CD4-positive, alpha-beta T cell (primary cell): ENCODE measurements around the gene C11orf42. TPM values are rescaled to one million over a fixed set of nuclear protein-coding genes. Genes with fewer than 3 reads are reported as not detected.

Experiments
- ATAC-seq: fragments of 200-7000 bp; cut with Tn5 transposase; one replicate; pipeline ENCODE4 v1.10.0; 2022; ENCODE audit warnings: mild to moderate bottlenecking; ENCODE audit not compliant: poor library complexity
- CTCF ChIA-PET: fragments of 350-600 bp; sonication (Branson Sonifier 250); formaldehyde crosslinking; loops from one replicate; lab custom pipeline; 2021; ENCODE audit warnings: antibody characterized with exemption, inconsistent platforms; lab: Charles Lee
- POLR2A ChIA-PET: fragments of 350-600 bp; sonication (Branson Sonifier 250); formaldehyde crosslinking; loops from one replicate; lab custom pipeline; 2021; ENCODE audit warnings: antibody characterized with exemption, inconsistent platforms; lab: Charles Lee
- DNase-seq, 14 experiments: peaks; one replicate each; pipeline ENCODE4 v3.0.0-alpha.2; 2013 to 2020; ENCODE audit warnings: mixed read lengths in 2 of 14
- H3K27ac ChIP-seq, 2 donors: one replicate each; pipeline versions ENCODE4 v1.5.1 to v1.7.0; 2013; ENCODE audit warnings: low read length in 2 of 2, low read depth in 1 of 2, mild to moderate bottlenecking in 1 of 2
- H3K27me3 ChIP-seq, 2 experiments: 1 replicate in 1 of 2; 2 replicates in 1 of 2; pipeline versions ENCODE4 v1.6.1 to v1.7.0; 2013; ENCODE audit warnings: low read length in 2 of 2, control low read depth in 1 of 2, mild to moderate bottlenecking in 1 of 2, moderate library complexity in 1 of 2; ENCODE audit not compliant: insufficient read depth in 2 of 2, control insufficient read depth in 1 of 2
- H3K36me3 ChIP-seq: one replicate; pipeline ENCODE4 v1.6.1; 2013; ENCODE audit warnings: low read length, control low read depth; ENCODE audit not compliant: insufficient read depth
- H3K4me1 ChIP-seq: one replicate; pipeline ENCODE4 v1.6.1; 2013; ENCODE audit warnings: low read length, control low read depth; ENCODE audit not compliant: insufficient read depth
- H3K4me3 ChIP-seq: one replicate; pipeline ENCODE4 v1.5.1; 2013; ENCODE audit warnings: mild to moderate bottlenecking, low read length, moderate library complexity
- H3K9me3 ChIP-seq, 2 experiments: 1 replicate in 1 of 2; 2 replicates in 1 of 2; pipeline versions ENCODE4 v1.6.1 to v1.7.0; 2013; ENCODE audit warnings: low read length in 2 of 2, mild to moderate bottlenecking in 2 of 2, control low read depth in 1 of 2, moderate library complexity in 1 of 2; ENCODE audit not compliant: control insufficient read depth in 1 of 2, insufficient read depth in 1 of 2
- H3K27ac Mint-ChIP-seq: one replicate; pipeline ENCODE4 v1.8.0; 2020; ENCODE audit warnings: mixed read lengths
- H3K27me3 Mint-ChIP-seq: one replicate; pipeline ENCODE4 v1.8.0; 2021; ENCODE audit warnings: mixed read lengths
- H3K36me3 Mint-ChIP-seq: one replicate; pipeline ENCODE4 v1.8.0; 2021; ENCODE audit warnings: low read depth, mixed read lengths
- H3K4me1 Mint-ChIP-seq: one replicate; pipeline ENCODE4 v1.8.0; 2021; ENCODE audit warnings: low read depth, mixed read lengths
- H3K4me3 Mint-ChIP-seq: one replicate; pipeline ENCODE4 v1.8.0; 2020; ENCODE audit warnings: mild to moderate bottlenecking, mixed read lengths
- H3K9me3 Mint-ChIP-seq: one replicate; pipeline ENCODE4 v1.8.0; 2020; ENCODE audit warnings: mixed read lengths
- CTCF ChIP-seq: fragments of 200-600 bp; IDR thresholded peaks from one replicate; pipeline ENCODE4 v1.8.0; 2022; ENCODE audit warnings: antibody characterized with exemption, mild to moderate bottlenecking
- intact Hi-C, 2 experiments: fragments of 100-400 bp; cut with DNase I in 1 of 2; cut with micrococcal nuclease in 1 of 2; formaldehyde crosslinking; loops; one replicate each; pipeline versions ENCODE4 v1.15.1 to v1.9.0; 2023 to 2025; cut with DNase I, micrococcal nuclease
- total RNA-seq, 174 experiments: library from RNA in 2 of 174; stranded (reverse) in 2 of 174; gene quantifications; one replicate each; pipeline ENCODE4 v1.2.3 and lab custom pipeline; 2021 to 2026

Gene C11orf42
- total RNA-seq, 2 experiments from 2014 or later, result not detected

- no peaks in the 10 kb centered on the region for H3K27me3 ChIP-seq
- ChIA-PET CTCF (no interaction called here), POLR2A (no interaction called here)
- Mint-ChIP-seq H3K9me3 (no peaks in the 10 kb centered on the region), H3K36me3 (peaks cover 73% of the 10 kb centered on the region), H3K27ac (no peak overlapping the region), H3K27me3 (no peaks in the 10 kb centered on the region), H3K4me3 (no peak overlapping the region), H3K4me1 (peaks cover 51% of the 10 kb centered on the region)
- H3K4me3 ChIP-seq, result no peak overlapping the region
- no peak for TF ChIP-seq CTCF
- no peak overlapping the region for H3K27ac ChIP-seq
- no peaks in the 10 kb centered on the region for H3K9me3 ChIP-seq
- peaks cover 58% of the 10 kb centered on the region for H3K36me3 ChIP-seq
- ATAC-seq, result no peak
- intact Hi-C loops, result no loop called here
- no peak for DNase-seq
- H3K4me1 ChIP-seq, result no peaks in the 10 kb centered on the region
Measured at GRCh38 chr11:6223854-6224253, 18.5 kb downstream of the C11orf42 start.

- Mint-ChIP-seq H3K4me3 (no peak overlapping the region), H3K9me3 (no peaks in the 10 kb centered on the region), H3K36me3 (peaks cover 68% of the 10 kb centered on the region), H3K4me1 (peaks cover 51% of the 10 kb centered on the region), H3K27ac (no peak overlapping the region), H3K27me3 (no peaks in the 10 kb centered on the region)
- TF ChIP-seq CTCF, result no peak
- H3K4me3 ChIP-seq, result no peak overlapping the region
- no peaks in the 10 kb centered on the region for H3K9me3 ChIP-seq
- no peak for ATAC-seq
- peaks cover 55% of the 10 kb centered on the region for H3K36me3 ChIP-seq
- ChIA-PET CTCF (no interaction called here), POLR2A (interaction anchor here (1.8 kb wide), 1 partner anchor 10 kb away, joined by 7 read pairs; the partner anchor contains the start of gene FHIP1B)
- H3K4me1 ChIP-seq, result peaks cover under 1% of the 10 kb centered on the region
- H3K27me3 ChIP-seq, result no peaks in the 10 kb centered on the region
- H3K27ac ChIP-seq, result no peak overlapping the region
- no peak for DNase-seq
- intact Hi-C loops, result no loop called here
Measured at GRCh38 chr11:6224421-6224820, 19.1 kb downstream of the C11orf42 start.

- intact Hi-C loops, result no loop called here
- H3K36me3 Mint-ChIP-seq, result peaks cover 65% of the 10 kb centered on the region
- ChIA-PET CTCF (no interaction called here), POLR2A (interaction anchor here (1.3 to 1.8 kb wide), 2 partner anchors 9 to 10 kb away, joined by 4 to 7 read pairs; partner anchors contain the start of gene FHIP1B)
- H3K9me3 Mint-ChIP-seq, result no peaks in the 10 kb centered on the region
- no peak for TF ChIP-seq CTCF
- H3K4me3 ChIP-seq, result no peak overlapping the region
- H3K27ac ChIP-seq, result no peak overlapping the region
- H3K27me3 ChIP-seq, result no peaks in the 10 kb centered on the region
- no peak overlapping the region for H3K4me3 Mint-ChIP-seq
- peaks cover 51% of the 10 kb centered on the region for H3K4me1 Mint-ChIP-seq
- peaks cover 49% of the 10 kb centered on the region for H3K36me3 ChIP-seq
- H3K4me1 ChIP-seq, result peaks cover 6% of the 10 kb centered on the region
- ATAC-seq (no peak), DNase-seq (no peak)
- no peak overlapping the region for H3K27ac Mint-ChIP-seq
- H3K27me3 Mint-ChIP-seq, result no peaks in the 10 kb centered on the region
- H3K9me3 ChIP-seq, result no peaks in the 10 kb centered on the region
Measured at GRCh38 chr11:6225024-6225423, 19.7 kb downstream of the C11orf42 start.
